Islet of Langerhans (tissue), 1 donor: Measurements from ENCODE around the gene CD209.

Source experiments
- FAIRE-seq: peaks from one replicate; lab custom pipeline; 2011; peaks lifted over from hg19 to GRCh38; lab: Jason Lieb, UNC

The CD209 gene

DNA sequence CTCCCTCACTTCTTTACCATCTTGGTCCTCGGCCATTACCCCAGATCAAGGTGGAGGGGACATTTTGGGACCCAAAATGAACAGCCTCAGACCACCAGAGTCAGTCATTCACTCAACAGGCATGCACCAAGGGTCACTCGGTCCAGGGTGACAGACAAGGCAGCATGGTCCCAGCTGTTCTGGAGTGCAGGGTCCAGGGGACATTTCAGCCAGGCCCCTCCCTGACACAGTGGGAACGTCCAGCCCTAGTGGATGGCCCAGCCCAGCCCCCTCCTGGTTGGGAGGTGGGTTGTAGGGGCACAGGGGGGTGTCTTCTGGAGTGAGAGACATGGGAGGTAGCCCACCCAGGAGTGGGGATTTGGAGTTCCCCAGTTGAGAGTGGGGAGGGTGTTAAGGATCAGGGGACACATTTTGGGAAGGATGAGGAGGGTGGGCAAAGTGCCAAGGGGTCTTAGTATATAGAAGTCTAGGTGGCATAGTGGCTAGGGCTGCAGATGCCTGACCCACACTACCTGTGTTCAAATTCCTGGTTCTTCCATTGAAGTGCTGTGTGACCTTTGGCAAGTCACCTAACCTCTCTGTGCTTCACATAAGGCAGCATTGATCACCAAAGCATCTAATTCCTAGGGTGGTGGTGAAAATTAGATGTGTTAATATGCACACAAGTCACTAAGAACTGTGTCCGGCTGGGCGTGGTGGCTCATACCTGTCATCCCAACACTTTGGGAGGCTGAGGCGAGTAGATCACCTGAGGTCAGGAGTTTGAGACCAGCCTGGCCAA is 42.9 kb downstream of the CD209 start:
- FAIRE-seq, result no peak

- no peak for FAIRE-seq
These were observed 44.0 kb downstream of the CD209 start for GRCh38 chr19:7703332-7703731.

- no peak for FAIRE-seq
These were observed 45.5 kb downstream of the CD209 start, which contains the start of gene FCER2 for GRCh38 chr19:7701654-7702457. FCER2 (minus strand) TSS chr19:7702131; CDS start chr19:7699760, 2,371 bp downstream.

DNA sequence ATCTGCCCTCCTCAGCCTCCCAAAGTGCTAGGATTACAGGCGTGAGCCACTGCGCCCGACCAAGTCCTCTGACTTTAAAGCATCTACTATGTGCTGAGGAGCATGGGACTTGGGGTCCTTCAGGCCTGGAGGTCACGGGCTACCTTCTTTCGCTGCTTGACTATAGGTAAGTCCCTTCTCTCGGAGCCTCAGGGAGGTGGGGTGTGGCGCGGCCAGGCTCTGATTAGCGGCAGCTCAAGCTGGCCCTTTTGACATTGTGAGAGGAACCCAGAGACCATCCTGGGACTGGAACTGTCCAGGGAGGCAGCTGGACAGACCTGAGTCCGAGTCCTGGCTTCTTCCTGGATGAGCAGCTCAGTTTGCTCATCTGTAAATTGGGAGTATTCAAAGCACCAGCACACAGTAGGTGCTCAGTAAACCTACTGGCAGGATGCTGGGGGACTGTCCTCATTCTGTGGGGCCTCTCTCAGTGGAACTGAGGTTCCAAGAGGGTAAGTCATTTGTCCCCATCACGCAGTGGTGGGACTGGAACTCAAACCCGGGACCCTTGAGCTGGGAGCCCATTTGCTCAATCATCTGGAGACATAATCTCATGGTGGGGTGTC is 46.2 kb downstream of the CD209 start:
- FAIRE-seq, result no peak

DNA sequence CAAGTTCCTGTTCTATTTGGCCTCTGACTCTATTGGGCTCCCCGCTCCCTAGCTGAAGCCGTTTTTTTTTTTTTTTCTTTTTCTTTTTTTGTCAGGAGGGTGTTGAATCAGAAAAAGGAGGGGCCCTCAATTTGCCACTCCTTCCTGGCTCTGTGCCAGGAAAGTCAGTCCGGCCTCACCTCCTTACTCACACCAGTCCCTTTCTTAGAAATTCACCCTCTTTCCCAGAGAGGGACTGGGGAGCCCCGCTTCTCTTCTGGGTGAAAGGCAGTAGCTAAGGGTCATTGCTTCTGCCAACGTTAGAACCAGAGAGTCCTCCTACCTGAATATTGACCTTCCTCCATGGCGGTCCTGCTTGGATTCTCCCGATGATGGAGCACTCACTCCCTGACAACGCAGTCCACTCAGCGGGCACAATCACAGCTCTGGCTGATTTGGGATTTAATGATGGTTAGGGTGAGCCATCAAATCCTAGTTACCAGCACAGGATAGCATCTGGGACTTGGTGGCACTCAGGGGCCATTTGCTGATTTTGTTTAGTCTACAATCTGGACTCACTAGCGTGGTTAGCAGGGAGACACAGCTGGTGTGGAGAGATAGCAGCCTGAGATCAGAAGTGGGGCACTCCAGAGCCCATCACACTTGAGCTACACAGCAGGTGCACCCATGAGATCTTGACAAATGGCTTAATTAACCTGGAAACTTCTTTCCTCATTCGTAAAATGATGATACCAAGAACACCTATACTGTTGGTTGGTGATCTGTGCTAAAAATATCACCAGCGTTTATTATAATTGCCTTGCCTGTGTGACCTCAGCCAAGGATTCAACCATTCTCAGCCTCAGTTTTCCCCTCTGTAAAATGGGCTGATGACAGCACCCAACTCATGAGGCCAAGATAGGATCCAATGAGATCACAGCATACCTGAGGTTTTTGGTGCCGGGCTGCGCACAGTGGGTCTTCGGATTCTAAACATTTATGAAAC is 47.6 kb downstream of the CD209 start:
- FAIRE-seq, result no peak

DNA sequence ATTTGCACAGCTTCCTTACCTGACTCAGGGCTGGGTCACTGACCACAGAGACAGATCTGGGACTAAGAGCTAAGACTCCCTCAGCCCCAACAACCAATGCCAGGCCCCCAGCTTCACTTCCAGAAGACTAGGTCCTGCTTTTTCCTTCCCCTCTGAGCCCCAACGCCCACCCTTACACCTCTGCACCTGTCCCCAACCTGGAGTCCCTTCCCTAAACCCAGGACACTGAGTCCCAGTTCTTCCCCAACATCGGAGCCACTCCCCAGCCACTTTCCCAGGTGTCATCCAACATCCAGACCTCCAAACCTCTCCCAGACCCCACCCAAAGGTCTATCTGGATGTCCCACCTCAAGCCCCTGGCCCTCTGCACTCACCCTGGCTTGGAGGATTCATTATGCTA is 48.3 kb downstream of the CD209 start:
- FAIRE-seq, result no peak

DNA sequence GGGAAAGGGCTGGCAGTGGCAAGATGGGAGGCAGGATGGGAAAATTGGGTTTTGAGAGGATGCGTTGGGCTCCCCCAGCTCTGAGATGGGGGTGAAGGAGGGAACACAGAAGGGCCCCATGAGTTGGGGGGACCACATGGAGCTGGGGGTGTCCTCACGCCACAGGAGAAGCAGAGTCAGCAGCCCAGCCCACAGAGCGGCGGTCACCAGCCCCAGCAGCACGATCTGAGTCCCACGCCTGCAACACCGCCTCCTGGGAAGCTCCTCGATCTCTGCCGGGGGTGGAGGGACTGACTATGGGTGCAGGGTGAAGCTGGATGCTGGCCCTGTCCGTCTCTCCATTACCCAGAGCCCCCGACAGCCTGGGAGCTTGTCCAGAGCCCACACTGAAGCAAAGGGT is 48.8 kb downstream of the CD209 start:
- no peak for FAIRE-seq

GRCh38 chr19:7697721-7698287 is 49.5 kb downstream of the CD209 start:
- no peak for FAIRE-seq

DNA sequence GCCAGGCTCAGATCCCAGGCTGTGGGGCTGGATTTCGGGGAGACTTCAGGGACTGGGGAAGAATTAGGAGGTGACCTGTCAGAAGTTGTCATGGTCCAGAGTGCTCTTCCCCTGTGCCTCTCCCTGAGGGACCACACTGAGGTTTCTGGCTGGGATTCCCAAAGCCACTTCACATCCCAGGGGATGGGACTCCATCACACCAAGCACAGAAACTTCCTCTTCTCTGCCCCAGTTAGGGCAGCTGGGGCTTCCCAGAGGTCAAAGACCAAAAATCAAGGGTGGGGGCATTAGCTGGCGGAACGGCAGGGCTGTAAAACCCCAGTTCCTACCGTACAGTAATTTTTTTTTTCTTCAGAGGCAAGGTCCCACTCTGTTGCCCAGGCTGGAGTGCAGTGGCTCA is 52.8 kb downstream of the CD209 start:
- FAIRE-seq, result no peak

DNA sequence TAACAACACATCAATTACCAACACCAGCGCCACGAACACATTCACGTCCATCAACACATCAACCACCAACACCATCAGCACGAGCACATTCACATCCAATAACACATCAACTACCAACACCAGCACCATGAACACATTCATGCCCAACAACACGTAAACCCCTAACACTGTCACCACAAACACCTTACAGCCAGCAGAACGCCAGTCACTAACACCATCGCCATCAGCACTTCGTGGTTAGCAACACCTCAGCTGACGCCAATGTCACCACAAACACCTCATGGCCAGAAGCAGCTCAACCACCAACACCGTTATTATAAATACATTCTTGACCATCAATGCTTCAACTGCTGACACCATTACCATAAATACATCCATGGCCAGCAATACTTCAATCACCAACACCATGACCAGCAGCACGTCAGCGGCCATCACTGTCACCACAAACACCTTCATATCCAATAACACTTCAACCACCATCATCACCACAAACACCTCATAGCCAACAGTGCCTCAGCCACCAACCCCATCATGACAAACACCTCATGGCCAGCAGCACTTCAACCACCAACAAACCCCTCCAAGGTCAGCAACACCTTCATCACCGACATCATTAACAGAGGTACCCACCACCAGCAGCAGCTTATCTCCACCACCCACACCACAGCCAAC is 54.8 kb downstream of the CD209 start:
- FAIRE-seq, result no peak

- no peak for FAIRE-seq
These were observed 55.8 kb downstream of the CD209 start for GRCh38 chr19:7691497-7691896.

- no peak for FAIRE-seq
These were observed 56.5 kb downstream of the CD209 start for GRCh38 chr19:7690779-7691258.
